Sigmoid colon (tissue), 7 donors: ENCODE results near the gene ZNF774. TPM values are rescaled to one million over a fixed set of nuclear protein-coding genes. Genes with fewer than 3 reads are reported as not detected.
"Not testable (repeated sequence)": the region's sequence is repeated elsewhere in the genome, so short reads cannot be mapped to it uniquely, and the experiment has no call there.

Experiments
- DNase-seq: peaks from one replicate; pipeline ENCODE4 v3.0.0-alpha.2; 2019
- H3K27ac ChIP-seq, 4 donors: fragments of 200-600 bp; sonication (generic); one replicate each; pipeline ENCODE4 v1.5.1; 2016 to 2019; ENCODE audit warnings: mild to moderate bottlenecking in 1 of 4
- H3K27me3 ChIP-seq, 3 donors: fragments of 200-600 bp; sonication (generic); one replicate each; pipeline ENCODE4 v1.5.1; 2019; ENCODE audit warnings: mild to moderate bottlenecking in 1 of 3
- H3K36me3 ChIP-seq, 4 donors: fragments of 200-600 bp; sonication (generic); one replicate each; pipeline ENCODE4 v1.5.1; 2016 to 2019
- H3K4me1 ChIP-seq, 4 donors: fragments of 200-600 bp; sonication (generic); one replicate each; pipeline ENCODE4 v1.5.1; 2017 to 2019
- H3K4me3 ChIP-seq, 4 donors: fragments of 200-600 bp; sonication (generic); one replicate each; pipeline ENCODE4 v1.5.1; 2017 to 2019; ENCODE audit warnings: mild to moderate bottlenecking in 2 of 4, moderate library complexity in 1 of 4
- H3K9me3 ChIP-seq, 4 donors: fragments of 200-600 bp in 3 of 4; sonication (generic) in 3 of 4; one replicate each; pipeline versions ENCODE4 v1.5.1 to v1.6.1; 2013 to 2019
- CTCF ChIP-seq, 4 experiments: fragments of 450-650 bp in 3 of 4; fragments of 200-600 bp in 1 of 4; IDR thresholded peaks; one replicate each; pipeline ENCODE4 v1.5.1; 2016 to 2019; ENCODE audit warnings: antibody characterized with exemption in 4 of 4, mild to moderate bottlenecking in 3 of 4, moderate library complexity in 2 of 4
- EP300 ChIP-seq, 4 donors: sonication (generic); formaldehyde crosslinking; IDR thresholded peaks; one replicate each; pipeline ENCODE4 v1.6.1; 2017; ENCODE audit warnings: antibody characterized with exemption in 4 of 4
- POLR2A ChIP-seq, 2 donors: fragments of 450-650 bp; IDR thresholded peaks; one replicate each; pipeline ENCODE4 v1.6.1; 2016; ENCODE audit warnings: antibody characterized with exemption in 2 of 2, mild to moderate bottlenecking in 2 of 2, moderate library complexity in 2 of 2
- POLR2AphosphoS5 ChIP-seq, 4 donors: sonication (generic); formaldehyde crosslinking; IDR thresholded peaks; one replicate each; pipeline ENCODE4 v1.6.1; 2017; ENCODE audit warnings: antibody characterized with exemption in 4 of 4
- WGBS, 2 donors: extraction: QIAGEN DNeasy Blood & Tissue Kit; methylation state at CpG; one replicate each; pipeline ENCODE4 v1.1.7; 2013; 5-methylcytosine and 5-hydroxymethylcytosine counted together
- intact Hi-C: fragments of 100-400 bp; cut with DNase I; formaldehyde crosslinking; loops from one replicate; pipeline ENCODE4 v1.15.1; 2023
- polyA plus RNA-seq, 3 donors: library from polyadenylated mRNA; stranded (reverse); fragments of 200-250 nt; gene quantifications; one replicate each; pipeline ENCODE4 v1.2.3, GENCODE V29; 2013
- total RNA-seq, 4 donors: library from RNA; depleted of rRNA; stranded (reverse); fragments of >200 nt; gene quantifications; one replicate each; pipeline ENCODE4 v1.1.0, GENCODE V29; 2016
- donor health status: healthy with polysubstance abuse.
- donor health status: Bipolar disorder and iron deficiency.
- donor health status: healthy.

Gene ZNF774
- total and polyA plus RNA-seq, 7 donors, result 1.4 to 4.3 (median 2.3) TPM

- no peak for DNase-seq
- Histone ChIP-seq H3K4me3 (no peak overlapping the region), H3K4me1 (no peaks in the 10 kb centered on the region), H3K9me3 (no peaks in the 10 kb centered on the region), H3K36me3 (no peaks in the 10 kb centered on the region), H3K27ac (no peak overlapping the region), H3K27me3 (no peaks in the 10 kb centered on the region)
- intact Hi-C loops, result no loop called here
- no peak for TF ChIP-seq EP300 (IDR thresholded peaks at IDR 0.05)
- no peak for TF ChIP-seq CTCF (IDR thresholded peaks at IDR 0.05)
- TF ChIP-seq POLR2AphosphoS5 (IDR thresholded peaks at IDR 0.05), result no peak
- no peak for TF ChIP-seq POLR2A (IDR thresholded peaks at IDR 0.05)
- WGBS, 2 donors, result 93 to 95% methylated on average over 1 of the region's 1 CpG
Measured at GRCh38 chr15:90338532-90338931, 13.6 kb upstream of the ZNF774 start.

- no peak for DNase-seq
- intact Hi-C loops, result no loop called here
- no peak overlapping the region for H3K27ac ChIP-seq
- no peaks in the 10 kb centered on the region for H3K27me3 ChIP-seq
- H3K4me3 ChIP-seq, result no peak overlapping the region
- H3K4me1 ChIP-seq, result no peaks in the 10 kb centered on the region
- no peaks in the 10 kb centered on the region for H3K36me3 ChIP-seq
- 30 to 74% methylated on average over 6 of the region's 6 CpGs for WGBS, 2 donors
- no peaks in the 10 kb centered on the region for H3K9me3 ChIP-seq
- TF ChIP-seq POLR2A (IDR thresholded peaks at IDR 0.05) (no peak), POLR2AphosphoS5 (IDR thresholded peaks at IDR 0.05) (no peak), CTCF (IDR thresholded peaks at IDR 0.05) (no peak), EP300 (IDR thresholded peaks at IDR 0.05) (no peak)
Measured at GRCh38 chr15:90340345-90340744, 11.7 kb upstream of the ZNF774 start.

GRCh38 chr15:90343302-90343790, 8.7 kb upstream of the ZNF774 start:
- Histone ChIP-seq H3K36me3 (no peaks in the 10 kb centered on the region), H3K9me3 (no peaks in the 10 kb centered on the region), H3K27me3 (no peaks in the 10 kb centered on the region), H3K27ac (no peak overlapping the region), H3K4me1 (no peaks in the 10 kb centered on the region), H3K4me3 (no peak overlapping the region)
- intact Hi-C loops, result no loop called here
- DNase-seq, result no peak
- WGBS, 2 donors, result 88 to 96% methylated on average over 5 of the region's 5 CpGs
- TF ChIP-seq EP300 (IDR thresholded peaks at IDR 0.05), result no peak
- TF ChIP-seq CTCF (IDR thresholded peaks at IDR 0.05), result no peak
- no peak for TF ChIP-seq POLR2A (IDR thresholded peaks at IDR 0.05)
- TF ChIP-seq POLR2AphosphoS5 (IDR thresholded peaks at IDR 0.05), result no peak

- no peaks in the 10 kb centered on the region for H3K4me1 ChIP-seq
- no peak for TF ChIP-seq POLR2AphosphoS5 (IDR thresholded peaks at IDR 0.05)
- TF ChIP-seq POLR2A (IDR thresholded peaks at IDR 0.05), result no peak
- TF ChIP-seq CTCF (IDR thresholded peaks at IDR 0.05), result no peak
- TF ChIP-seq EP300 (IDR thresholded peaks at IDR 0.05), result no peak
- WGBS, 2 donors, result 84 to 96% methylated on average over 1 of the region's 1 CpG
- no peak overlapping the region for H3K27ac ChIP-seq
- H3K36me3 ChIP-seq, result no peaks in the 10 kb centered on the region
- intact Hi-C loops, result no loop called here
- no peaks in the 10 kb centered on the region for H3K9me3 ChIP-seq
- DNase-seq, result no peak
- no peaks in the 10 kb centered on the region for H3K27me3 ChIP-seq
- H3K4me3 ChIP-seq, result no peak overlapping the region
Measured at GRCh38 chr15:90344662-90345061, 7.4 kb upstream of the ZNF774 start.

- no peaks in the 10 kb centered on the region for H3K27me3 ChIP-seq
- H3K9me3 ChIP-seq, result no peaks in the 10 kb centered on the region
- no peaks in the 10 kb centered on the region for H3K36me3 ChIP-seq
- no peaks in the 10 kb centered on the region for H3K4me1 ChIP-seq
- 20 to 45% methylated on average over 2 of the region's 2 CpGs for WGBS, 2 donors
- intact Hi-C loops, result no loop called here
- no peak for TF ChIP-seq POLR2A (IDR thresholded peaks at IDR 0.05)
- no peak for TF ChIP-seq POLR2AphosphoS5 (IDR thresholded peaks at IDR 0.05)
- no peak for TF ChIP-seq EP300 (IDR thresholded peaks at IDR 0.05)
- TF ChIP-seq CTCF (IDR thresholded peaks at IDR 0.05), result no peak
- H3K27ac ChIP-seq, result no peak overlapping the region
- H3K4me3 ChIP-seq, result no peak overlapping the region
- no peak for DNase-seq
Measured at GRCh38 chr15:90345857-90346256, 6.2 kb upstream of the ZNF774 start.

- intact Hi-C loops, result not testable (repeated sequence)
Measured at GRCh38 chr15:90347431-90348065, 4.5 kb upstream of the ZNF774 start.

More at GRCh38 chr15:90347431-90348065, 4.5 kb upstream of the ZNF774 start:
- H3K36me3 ChIP-seq, H3K9me3 ChIP-seq, H3K27ac ChIP-seq, H3K4me3 ChIP-seq, H3K4me1 ChIP-seq, H3K27me3 ChIP-seq, DNase-seq: not testable (repeated sequence)
- 95 to 97% methylated on average over 1 of the region's 1 CpG for WGBS, 2 donors
